ENCODE measurements around the gene MRTFB.
"Not testable (repeated sequence)": the region's sequence is repeated elsewhere in the genome, so short reads cannot be mapped to it uniquely, and the experiment has no call there.

The MRTFB gene

GRCh38 chr16:14135704-14136103, 64.6 kb downstream of the MRTFB start:
- no peak for DNase-seq

GRCh38 chr16:14139872-14140271, 68.8 kb downstream of the MRTFB start:
- DNase-seq, result no peak

DNA sequence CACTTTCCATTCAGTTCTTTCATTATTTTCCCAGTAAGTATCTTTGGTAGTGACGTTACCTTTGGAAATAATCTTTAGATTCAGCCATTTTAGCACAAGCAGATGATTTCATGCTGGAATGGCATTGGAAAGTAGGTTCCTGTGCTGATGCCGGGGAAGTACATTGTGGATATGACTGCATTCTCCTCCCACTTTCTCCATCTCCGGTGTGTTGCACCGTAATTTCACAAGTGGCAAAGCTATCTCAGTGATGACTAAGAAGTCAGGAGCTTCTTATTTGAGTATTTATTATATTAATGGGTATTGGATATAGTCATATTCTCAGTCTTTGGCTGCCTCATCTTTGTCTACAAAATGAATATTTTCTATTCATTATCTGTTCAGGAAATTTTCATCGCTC, 69.8 kb downstream of the MRTFB start:
- no peak for DNase-seq

GRCh38 chr16:14146445-14146844, 75.3 kb downstream of the MRTFB start:
- no peak for DNase-seq

- DNase-seq, result no peak
Measured at GRCh38 chr16:14148016-14148415, 76.9 kb downstream of the MRTFB start.

DNA sequence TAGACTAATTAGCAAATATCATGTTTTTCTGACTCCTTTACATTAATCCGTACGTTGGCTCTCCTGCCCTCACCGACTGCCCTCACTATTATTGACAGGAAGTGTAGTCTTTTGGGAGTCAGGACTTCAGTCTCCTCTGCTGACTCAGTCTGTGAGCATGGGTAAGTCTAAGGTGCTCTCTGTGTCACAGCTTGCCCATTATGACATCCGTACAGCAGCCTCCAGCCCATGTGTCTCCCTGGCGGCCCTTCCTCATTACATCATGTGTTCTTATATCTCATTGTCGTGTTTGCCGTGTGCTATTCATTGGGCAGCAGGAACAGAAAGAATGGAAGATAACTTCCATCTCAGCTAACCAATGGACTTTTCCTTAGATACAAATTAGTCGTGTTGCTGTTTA, 77.5 kb downstream of the MRTFB start:
- no peak for DNase-seq

GRCh38 chr16:14150796-14151195, 79.7 kb downstream of the MRTFB start:
- DNase-seq, result no peak

DNA sequence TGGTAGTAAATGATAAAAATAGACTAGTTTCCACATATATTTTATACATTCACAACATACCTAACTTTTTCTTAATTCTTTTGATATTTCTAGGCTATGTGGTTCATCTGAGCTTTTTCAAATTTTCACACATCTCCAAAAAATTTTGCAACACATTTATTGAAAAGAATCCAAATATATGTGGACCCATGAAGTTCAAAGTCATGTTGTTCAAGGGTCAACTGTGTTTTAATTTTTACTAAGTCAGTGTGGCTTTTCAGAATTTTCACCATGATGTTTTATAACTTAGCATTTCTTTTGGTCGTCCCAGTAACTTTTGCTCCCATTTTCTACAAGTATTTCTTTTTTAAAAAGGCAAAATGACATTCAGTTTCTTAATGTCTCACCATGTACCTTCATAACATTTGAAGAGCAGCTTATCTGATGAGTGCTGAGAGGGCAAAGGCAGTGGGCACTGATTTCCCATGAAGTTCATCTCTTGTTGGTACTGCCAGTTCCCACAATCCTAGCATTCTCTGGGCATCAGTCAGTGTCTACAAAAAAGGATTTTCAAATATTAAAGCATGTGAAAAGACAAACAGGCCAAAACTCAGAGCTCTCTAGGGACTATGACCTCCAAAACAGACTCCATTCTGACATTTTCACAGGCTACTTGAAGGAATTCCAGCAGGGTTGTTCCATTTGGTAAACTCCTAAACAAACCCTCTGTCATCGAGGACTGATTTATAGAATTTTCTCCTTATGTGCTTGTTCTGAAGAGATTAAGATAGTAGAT, 80.3 kb downstream of the MRTFB start:
- DNase-seq, result no peak

- DNase-seq, result no peak
Measured at GRCh38 chr16:14155572-14156190, 84.6 kb downstream of the MRTFB start.

DNA sequence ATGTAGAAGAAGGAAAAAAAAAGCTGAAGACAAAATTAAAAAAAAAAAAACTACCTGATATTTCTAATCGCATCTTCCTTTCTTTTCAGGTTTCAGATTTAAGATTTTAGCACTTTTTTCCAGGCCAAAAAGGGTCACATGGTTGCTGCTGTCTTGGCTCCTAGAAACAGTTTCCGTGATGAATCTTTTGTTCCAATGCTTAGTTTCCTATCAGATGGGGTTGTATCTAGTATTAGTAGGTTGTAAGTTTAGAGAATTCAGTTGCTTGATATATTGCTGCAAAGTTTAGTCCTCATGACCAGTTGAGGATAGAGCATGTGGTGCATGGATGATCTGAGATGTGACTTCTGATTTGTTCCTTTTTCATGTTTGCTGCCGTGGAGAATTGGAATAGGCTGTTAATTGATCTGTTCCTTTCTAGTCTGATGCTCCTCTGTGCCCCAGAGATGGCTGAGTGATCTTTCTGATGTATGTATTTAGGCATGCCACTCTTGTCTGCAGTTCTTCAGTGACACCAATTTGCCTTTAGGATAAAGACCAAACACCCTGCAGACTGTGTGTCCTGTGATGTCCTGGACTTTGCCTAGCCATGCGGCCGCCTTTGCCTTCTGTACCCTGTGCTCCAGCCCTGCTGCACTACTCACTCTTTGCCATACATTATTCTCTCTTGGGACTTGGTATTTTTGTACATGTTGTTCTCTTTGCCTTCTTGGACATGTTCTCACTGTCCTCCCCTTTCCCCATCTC, 94.0 kb downstream of the MRTFB start:
- DNase-seq, result no peak

- DNase-seq, result no peak
Measured at GRCh38 chr16:14168146-14168545, 97.0 kb downstream of the MRTFB start.

DNA sequence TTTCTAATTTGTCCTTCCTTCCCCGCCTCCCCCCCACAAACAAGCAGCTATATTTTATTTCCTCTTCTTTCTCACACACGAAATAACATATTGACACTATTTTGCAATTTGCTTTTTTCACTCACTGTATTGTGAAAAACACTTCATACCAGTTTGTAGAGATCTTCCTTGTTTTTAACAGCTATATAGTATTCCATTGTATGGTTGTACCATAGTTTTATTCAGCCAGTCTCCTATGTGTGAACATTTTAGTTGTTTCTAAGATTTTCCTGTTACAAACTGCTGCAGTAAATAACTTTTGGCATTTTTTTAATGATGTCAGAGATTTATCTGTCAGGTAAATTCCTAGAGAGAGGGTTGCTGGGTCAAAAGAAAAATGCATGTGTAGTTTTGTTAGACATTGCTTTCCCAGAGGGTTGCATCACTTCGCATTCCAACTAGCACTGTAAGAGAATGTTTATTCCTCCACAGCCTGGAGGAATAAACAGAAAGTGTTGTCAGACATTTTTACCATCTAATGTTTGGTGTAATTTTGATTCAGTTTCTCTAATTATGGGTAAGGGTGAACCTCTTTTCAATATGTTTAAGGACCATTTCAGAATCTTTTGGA, 101.2 kb downstream of the MRTFB start:
- no peak for DNase-seq

DNA sequence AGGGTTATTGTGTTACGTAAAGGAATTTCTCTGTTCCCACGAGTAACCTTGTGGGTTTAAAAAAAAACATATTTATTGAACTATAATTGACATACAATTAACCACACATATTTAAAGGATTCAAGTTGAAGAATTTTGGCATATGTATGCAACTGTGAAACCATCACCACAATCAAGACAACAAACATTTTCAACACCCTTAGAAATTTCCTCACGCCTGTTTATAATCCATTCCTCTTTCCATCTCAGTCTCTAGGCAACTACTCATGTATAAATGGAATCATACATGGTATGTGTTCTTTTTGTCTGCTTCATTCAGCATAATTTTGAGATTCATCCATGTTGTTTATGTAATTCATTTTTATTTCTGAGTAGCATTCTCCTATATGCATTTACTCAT, 104.0 kb downstream of the MRTFB start:
- DNase-seq, result no peak

GRCh38 chr16:14177704-14178103, 106.6 kb downstream of the MRTFB start:
- no peak for DNase-seq

GRCh38 chr16:14179116-14179515, 108.0 kb downstream of the MRTFB start:
- DNase-seq, result no peak

DNA sequence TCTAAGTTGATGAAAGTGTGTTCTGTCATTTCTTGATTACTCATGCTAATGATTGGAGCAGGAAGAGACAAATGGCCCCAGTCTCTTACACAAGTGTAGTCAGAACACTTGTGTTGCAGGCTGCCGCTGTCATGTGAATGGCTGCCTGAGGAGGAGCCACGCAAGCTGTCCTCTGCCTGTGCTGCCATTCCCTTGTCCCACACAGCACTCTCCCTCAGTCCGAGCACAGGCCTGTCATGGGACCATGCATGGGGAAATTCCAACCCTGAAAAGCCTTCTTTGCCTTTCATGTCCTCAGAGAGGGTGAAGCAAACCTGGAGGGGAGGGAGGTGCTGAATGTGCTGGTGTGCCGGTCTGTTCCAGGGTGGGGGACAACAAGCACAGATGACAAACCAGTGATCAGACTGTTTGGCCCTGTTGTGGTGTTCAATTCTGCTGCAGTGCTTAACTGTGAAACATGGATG, 109.4 kb downstream of the MRTFB start:
- no peak for DNase-seq

GRCh38 chr16:14181371-14182050, 110.4 kb downstream of the MRTFB start:
- no peak for DNase-seq

DNA sequence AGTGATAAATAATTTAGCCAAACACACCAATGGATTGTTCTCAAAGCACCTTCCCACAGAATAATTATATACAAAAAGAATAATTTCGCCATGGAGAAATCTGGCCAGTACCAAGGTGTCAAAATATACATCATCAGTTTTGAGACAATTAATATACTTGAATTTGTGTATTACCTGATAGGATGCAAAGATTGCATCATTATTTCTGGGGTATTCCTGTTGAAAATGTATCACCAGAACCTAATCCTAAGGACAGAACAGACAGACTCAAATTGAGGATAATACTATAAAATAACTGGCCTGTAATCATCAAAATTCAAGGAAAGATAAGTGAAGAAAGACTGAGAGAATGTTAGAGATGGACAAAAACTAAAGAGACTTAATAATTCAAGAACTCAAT, 111.9 kb downstream of the MRTFB start:
- DNase-seq, result no peak

GRCh38 chr16:14183962-14184361, 112.8 kb downstream of the MRTFB start:
- DNase-seq, result not testable (repeated sequence)

DNA sequence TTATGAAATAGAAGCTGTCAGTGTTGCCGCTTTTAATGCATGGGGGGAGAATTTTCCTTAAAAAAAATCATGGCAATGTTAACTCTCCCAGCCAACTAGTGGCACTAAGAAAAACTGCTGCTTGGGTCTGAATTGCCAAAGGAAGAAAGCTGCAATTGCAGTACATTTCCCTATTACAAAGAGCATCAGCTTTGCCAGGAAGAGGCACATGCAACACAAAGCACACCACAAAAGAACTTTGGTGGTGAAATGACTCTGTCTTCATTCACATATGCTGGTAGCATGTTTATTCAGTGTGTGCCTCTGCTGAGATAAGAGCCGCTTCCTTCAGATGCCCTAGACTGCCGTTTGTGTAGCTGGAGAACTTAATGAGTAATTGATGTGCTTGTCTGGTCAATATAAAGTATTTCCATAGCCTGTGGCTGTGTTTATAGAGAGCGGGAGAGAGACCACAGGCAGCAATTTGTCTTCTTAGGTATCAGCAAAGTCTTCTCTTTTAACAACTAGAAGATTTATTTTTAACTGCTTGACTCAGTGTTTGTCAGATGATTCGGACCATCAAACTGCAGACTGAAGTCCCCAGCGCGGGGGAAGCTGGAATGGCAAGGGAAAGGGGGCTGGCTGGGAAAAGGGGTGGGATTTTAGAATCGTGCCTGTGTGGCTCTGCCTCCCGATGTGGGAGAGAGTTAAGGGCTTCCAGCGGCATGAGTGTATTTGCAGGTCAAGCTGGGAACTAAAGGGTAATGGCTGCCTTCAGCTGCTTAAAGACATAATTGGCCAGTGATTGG, 115.1 kb downstream of the MRTFB start:
- DNase-seq, result no peak

- no peak for DNase-seq
Measured at GRCh38 chr16:14186795-14187221, 115.7 kb downstream of the MRTFB start.
